ENCODE measurements around the gene KPNB1.

DNA sequence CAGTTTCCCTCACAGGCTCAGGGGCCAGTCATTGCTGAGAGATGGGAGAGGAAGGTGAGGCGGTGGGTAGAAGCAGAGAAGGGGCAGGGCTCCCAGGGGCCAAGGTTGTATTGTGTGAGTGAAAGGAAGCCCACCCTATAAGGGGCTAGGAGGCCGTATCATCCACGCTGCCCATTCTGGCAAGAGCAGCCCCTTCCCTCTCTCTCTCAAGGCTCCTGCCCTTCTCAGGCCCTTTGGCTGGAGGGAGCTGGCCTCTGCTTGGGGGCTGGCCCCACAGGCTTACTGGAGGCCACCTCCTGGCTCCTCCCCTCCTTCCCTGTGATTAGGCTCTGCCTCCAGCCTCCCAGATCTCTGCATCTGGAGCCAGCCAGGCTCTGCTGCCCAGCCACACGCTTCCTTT is 51.9 kb downstream of the KPNB1 start:
- no peak for TF ChIP-seq RAD21 (IDR thresholded peaks at IDR 0.05; ENCODE audit: low read depth)
- TF ChIP-seq, protein P1, sequence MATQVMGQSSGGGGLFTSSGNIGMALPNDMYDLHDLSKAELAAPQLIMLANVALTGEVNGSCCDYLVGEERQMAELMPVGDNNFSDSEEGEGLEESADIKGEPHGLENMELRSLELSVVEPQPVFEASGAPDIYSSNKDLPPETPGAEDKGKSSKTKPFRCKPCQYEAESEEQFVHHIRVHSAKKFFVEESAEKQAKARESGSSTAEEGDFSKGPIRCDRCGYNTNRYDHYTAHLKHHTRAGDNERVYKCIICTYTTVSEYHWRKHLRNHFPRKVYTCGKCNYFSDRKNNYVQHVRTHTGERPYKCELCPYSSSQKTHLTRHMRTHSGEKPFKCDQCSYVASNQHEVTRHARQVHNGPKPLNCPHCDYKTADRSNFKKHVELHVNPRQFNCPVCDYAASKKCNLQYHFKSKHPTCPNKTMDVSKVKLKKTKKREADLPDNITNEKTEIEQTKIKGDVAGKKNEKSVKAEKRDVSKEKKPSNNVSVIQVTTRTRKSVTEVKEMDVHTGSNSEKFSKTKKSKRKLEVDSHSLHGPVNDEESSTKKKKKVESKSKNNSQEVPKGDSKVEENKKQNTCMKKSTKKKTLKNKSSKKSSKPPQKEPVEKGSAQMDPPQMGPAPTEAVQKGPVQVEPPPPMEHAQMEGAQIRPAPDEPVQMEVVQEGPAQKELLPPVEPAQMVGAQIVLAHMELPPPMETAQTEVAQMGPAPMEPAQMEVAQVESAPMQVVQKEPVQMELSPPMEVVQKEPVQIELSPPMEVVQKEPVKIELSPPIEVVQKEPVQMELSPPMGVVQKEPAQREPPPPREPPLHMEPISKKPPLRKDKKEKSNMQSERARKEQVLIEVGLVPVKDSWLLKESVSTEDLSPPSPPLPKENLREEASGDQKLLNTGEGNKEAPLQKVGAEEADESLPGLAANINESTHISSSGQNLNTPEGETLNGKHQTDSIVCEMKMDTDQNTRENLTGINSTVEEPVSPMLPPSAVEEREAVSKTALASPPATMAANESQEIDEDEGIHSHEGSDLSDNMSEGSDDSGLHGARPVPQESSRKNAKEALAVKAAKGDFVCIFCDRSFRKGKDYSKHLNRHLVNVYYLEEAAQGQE (IDR thresholded peaks at IDR 0.05; ENCODE audit: low read depth), result no peak
- TF ChIP-seq NFIC (IDR thresholded peaks at IDR 0.05), result no peak
- TF ChIP-seq TAF1 (IDR thresholded peaks at IDR 0.05; ENCODE audit: low read depth), result no peak
- TF ChIP-seq, protein P2, sequence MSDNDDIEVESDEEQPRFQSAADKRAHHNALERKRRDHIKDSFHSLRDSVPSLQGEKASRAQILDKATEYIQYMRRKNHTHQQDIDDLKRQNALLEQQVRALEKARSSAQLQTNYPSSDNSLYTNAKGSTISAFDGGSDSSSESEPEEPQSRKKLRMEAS (IDR thresholded peaks at IDR 0.05), result no peak
- TF ChIP-seq YY1 (IDR thresholded peaks at IDR 0.05; ENCODE audit: low read depth), result no peak
- no peak for TF ChIP-seq CREB1 (IDR thresholded peaks at IDR 0.05; ENCODE audit: low read depth)

All from Ishikawa (cell line).